IPS-20b (cell line): ENCODE data around the gene LIPI.

Experiments used
- H3K27ac ChIP-seq: one replicate; pipeline ENCODE4 v1.5.1; 2013; ENCODE audit warnings: low read length
- H3K27me3 ChIP-seq: 2 replicates; pipeline ENCODE4 v1.6.1; 2013; ENCODE audit warnings: mild to moderate bottlenecking, low read length, inconsistent platforms; ENCODE audit not compliant: insufficient read depth
- H3K36me3 ChIP-seq: 2 replicates; pipeline ENCODE4 v1.6.1; 2013; ENCODE audit warnings: low read depth, mild to moderate bottlenecking, inconsistent platforms, low read length, moderate library complexity; ENCODE audit not compliant: insufficient read depth
- H3K4me1 ChIP-seq: 2 replicates; pipeline ENCODE4 v1.6.1; 2013; ENCODE audit warnings: mild to moderate bottlenecking, control low read depth, inconsistent platforms, low read length, moderate library complexity; ENCODE audit not compliant: insufficient read depth
- H3K4me3 ChIP-seq: 2 replicates; pipeline ENCODE4 v1.5.1; 2013; ENCODE audit warnings: mild to moderate bottlenecking, low read length, inconsistent platforms
- H3K9ac ChIP-seq: 2 replicates; pipeline ENCODE4 v1.6.1; 2013; ENCODE audit warnings: low read depth, mild to moderate bottlenecking, inconsistent platforms, low read length, moderate library complexity
- H3K9me3 ChIP-seq: 2 replicates; pipeline ENCODE4 v1.6.1; 2013; ENCODE audit warnings: mild to moderate bottlenecking, low read depth, low read length, inconsistent platforms; ENCODE audit not compliant: insufficient read depth

The LIPI gene

GRCh38 chr21:14086553-14086952 is 124.2 kb downstream of the LIPI start:
- H3K27ac ChIP-seq = no peak overlapping the region
- H3K9me3 ChIP-seq = no peaks in the 10 kb centered on the region
- no peak overlapping the region for H3K4me3 ChIP-seq
- no peak overlapping the region for H3K9ac ChIP-seq
- H3K4me1 ChIP-seq = no peaks in the 10 kb centered on the region
- no peaks in the 10 kb centered on the region for H3K27me3 ChIP-seq
- H3K36me3 ChIP-seq = peaks cover 25% of the 10 kb centered on the region; the same call in 1 of the 2 replicates

DNA sequence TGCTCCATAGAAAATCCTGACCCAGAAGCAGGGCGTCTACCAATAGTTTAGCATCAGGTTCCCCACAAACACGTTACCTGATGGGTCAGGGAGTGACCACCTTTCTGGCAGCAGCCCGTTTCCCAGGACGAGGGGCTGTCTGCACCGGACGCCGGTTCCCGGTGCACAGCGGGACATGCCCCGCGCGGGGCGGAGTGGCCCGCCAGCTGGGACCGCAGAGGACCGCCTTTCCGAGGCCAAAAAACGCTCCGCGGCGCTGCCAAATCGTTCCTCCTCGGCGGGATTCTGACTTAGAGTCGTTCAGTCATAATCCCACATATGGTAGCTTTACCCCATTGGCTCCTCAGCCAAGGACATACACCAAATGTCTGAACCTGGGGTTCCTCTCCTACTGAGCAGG is 126.1 kb downstream of the LIPI start:
- no peaks in the 10 kb centered on the region for H3K27me3 ChIP-seq
- H3K9ac ChIP-seq = no peak overlapping the region
- no peaks in the 10 kb centered on the region for H3K9me3 ChIP-seq
- no peak overlapping the region for H3K4me3 ChIP-seq
- no peak overlapping the region for H3K27ac ChIP-seq
- peaks cover 13% of the 10 kb centered on the region; the same call in 1 of the 2 replicates for H3K36me3 ChIP-seq
- no peaks in the 10 kb centered on the region for H3K4me1 ChIP-seq

DNA sequence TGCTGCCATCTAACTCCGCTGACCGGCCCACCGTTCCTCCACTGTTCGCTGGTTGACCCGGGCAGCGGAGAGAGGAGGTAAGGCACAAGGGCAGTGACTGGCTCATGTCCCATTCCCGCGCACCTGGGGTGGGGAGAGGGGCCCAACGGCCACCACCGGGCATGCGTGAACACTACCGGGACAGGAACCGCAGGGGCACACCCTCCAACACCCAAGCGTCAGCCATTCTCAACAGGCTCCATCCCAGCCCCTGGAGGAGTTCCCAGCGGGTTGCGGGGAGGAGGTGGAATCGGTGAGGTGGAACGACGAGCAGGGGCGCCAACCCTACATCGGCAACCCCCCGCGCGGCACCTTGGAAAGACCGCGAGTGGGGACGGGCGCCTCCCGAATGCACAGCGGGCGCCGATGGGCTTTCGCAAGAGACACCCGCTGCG is 126.7 kb downstream of the LIPI start:
- Histone ChIP-seq H3K27me3 (no peaks in the 10 kb centered on the region), H3K9ac (no peak overlapping the region), H3K27ac (no peak overlapping the region), H3K4me3 (no peak overlapping the region), H3K36me3 (peaks cover 11% of the 10 kb centered on the region; the same call in 1 of the 2 replicates), H3K4me1 (no peaks in the 10 kb centered on the region), H3K9me3 (no peaks in the 10 kb centered on the region)

DNA sequence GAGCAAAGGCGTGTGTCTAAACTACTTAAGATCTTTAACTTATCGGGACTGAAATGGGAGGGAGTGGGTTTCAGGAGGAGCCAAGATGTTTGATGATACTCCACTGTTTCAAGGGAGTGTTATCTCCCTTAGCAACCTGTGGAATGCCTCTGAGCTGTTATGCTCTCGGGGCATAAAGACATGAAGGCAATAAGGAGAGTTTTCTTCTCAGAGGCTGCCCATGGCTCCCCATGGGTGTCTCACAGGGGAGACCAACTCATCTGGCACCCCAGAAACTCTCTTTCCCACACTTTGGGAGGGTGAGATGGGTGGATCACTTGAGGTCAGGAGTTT is 130.0 kb downstream of the LIPI start:
- Histone ChIP-seq H3K27ac (no peak overlapping the region), H3K9ac (no peak overlapping the region), H3K36me3 (peaks cover 10% of the 10 kb centered on the region; the same call in 1 of the 2 replicates), H3K4me1 (no peaks in the 10 kb centered on the region), H3K4me3 (no peak overlapping the region), H3K27me3 (no peaks in the 10 kb centered on the region), H3K9me3 (no peaks in the 10 kb centered on the region)

- Histone ChIP-seq H3K27ac (no peak overlapping the region), H3K9ac (no peak overlapping the region), H3K36me3 (peaks cover 10% of the 10 kb centered on the region; the same call in 1 of the 2 replicates), H3K9me3 (no peaks in the 10 kb centered on the region), H3K4me3 (no peak overlapping the region), H3K27me3 (no peaks in the 10 kb centered on the region), H3K4me1 (no peaks in the 10 kb centered on the region)
Measured at GRCh38 chr21:14080040-14080763, 130.6 kb downstream of the LIPI start.

DNA sequence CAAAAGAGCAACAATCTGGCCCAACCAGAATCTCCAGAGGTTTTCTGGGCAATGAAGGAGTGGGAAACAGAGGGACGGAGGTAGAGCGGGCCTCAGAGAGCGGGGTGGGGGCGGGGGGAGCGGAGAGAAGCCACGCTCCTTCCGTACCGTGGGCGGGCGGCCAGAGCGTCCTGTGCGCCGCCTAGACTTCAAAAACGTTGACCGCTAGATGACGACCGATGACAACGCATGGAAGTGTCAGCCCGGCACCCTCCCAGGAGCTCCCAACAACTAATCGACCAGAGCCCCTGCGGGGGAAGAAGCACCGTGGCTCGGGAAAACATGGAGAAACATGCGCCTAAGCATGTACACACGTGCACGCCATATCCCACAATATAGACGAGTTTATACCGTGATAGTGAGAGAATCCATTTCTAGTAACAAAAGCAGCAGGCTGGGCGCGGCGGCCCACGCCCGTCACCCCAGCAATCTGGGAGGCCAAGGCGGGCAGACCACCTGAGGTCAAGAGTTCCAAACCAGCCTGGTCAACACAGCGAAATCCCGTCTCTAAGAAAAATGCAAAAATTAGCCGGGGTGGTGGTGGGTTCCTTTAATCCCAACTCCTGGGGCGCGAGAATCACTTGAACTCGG is 131.9 kb downstream of the LIPI start:
- Histone ChIP-seq H3K4me3 (no peak overlapping the region), H3K27ac (no peak overlapping the region), H3K9me3 (no peaks in the 10 kb centered on the region), H3K36me3 (peaks cover under 1% of the 10 kb centered on the region; the same call in 1 of the 2 replicates), H3K4me1 (no peaks in the 10 kb centered on the region), H3K27me3 (no peaks in the 10 kb centered on the region), H3K9ac (no peak overlapping the region)

GRCh38 chr21:14076143-14076806 is 134.5 kb downstream of the LIPI start:
- no peaks in the 10 kb centered on the region for H3K27me3 ChIP-seq
- no peaks in the 10 kb centered on the region for H3K9me3 ChIP-seq
- H3K36me3 ChIP-seq = no peaks in the 10 kb centered on the region; the same call in 1 of the 2 replicates
- no peak overlapping the region for H3K27ac ChIP-seq
- H3K4me3 ChIP-seq = no peak overlapping the region
- H3K4me1 ChIP-seq = no peaks in the 10 kb centered on the region
- H3K9ac ChIP-seq = no peak overlapping the region

DNA sequence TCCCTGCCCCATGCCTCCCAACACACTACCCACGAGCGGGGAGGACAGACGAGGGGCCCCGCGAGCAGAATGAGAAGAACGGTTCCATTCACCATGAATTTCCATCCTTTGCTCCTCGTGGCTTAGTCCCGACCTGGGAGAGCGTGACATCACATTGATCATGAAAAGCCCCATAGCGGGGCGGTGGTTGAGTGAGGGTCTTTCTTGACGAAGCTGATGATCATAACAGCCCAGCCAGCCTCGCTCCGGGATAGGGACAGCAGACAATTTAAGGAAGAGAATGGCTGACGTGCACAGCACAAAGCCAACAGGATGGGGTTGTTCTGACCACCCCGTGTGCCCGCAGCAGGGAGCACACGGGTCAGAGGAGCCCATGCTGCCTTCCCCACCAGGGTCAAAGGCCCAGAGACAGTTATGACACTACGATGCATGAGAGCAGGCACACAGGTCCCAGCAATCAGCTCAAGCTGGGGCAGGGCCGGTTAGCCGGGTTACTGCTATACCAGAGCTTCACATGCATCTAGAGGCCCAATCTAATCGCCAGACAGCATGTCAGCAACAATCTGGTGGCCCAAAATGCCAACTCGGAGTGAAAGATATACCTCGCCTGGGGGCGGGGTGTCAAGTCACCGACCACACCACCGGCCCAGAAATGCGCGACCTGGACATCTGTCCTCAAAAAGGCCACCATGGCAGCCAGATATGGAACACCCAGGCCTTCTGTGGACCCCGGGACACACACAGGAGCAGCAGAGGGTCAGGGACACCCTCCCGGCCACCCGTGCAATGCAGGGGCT is 135.2 kb downstream of the LIPI start:
- H3K27ac ChIP-seq = no peak overlapping the region
- H3K9ac ChIP-seq = no peak overlapping the region
- no peaks in the 10 kb centered on the region for H3K4me1 ChIP-seq
- H3K36me3 ChIP-seq = no peaks in the 10 kb centered on the region; the same call in 1 of the 2 replicates
- no peaks in the 10 kb centered on the region for H3K27me3 ChIP-seq
- H3K9me3 ChIP-seq = no peaks in the 10 kb centered on the region
- H3K4me3 ChIP-seq = no peak overlapping the region

GRCh38 chr21:14074177-14074576 is 136.6 kb downstream of the LIPI start:
- Histone ChIP-seq H3K27ac (no peak overlapping the region), H3K4me1 (no peaks in the 10 kb centered on the region), H3K27me3 (no peaks in the 10 kb centered on the region), H3K9me3 (no peaks in the 10 kb centered on the region), H3K9ac (no peak overlapping the region), H3K4me3 (no peak overlapping the region), H3K36me3 (no peaks in the 10 kb centered on the region; the same call in 1 of the 2 replicates)

DNA sequence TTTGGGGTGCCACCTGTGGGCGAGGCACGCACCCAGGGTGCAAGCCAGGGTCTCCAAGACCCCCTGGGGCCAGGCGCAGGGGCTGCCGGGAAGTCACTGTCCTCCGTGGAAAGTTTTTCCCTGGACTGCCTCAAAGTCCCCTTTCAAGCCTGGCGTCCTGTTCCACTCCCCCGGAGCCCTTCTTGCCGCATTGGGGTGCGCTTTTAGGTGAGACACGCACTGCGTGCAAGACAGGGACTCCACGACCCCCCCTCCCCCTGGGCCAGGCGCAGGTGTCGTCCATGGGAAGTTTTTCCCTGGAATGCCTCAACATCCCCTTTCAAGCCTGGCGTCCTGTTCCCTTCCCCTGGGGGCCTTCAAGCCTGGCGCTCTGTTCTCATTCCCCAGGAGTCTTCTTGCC is 137.1 kb downstream of the LIPI start:
- Histone ChIP-seq H3K27me3 (no peaks in the 10 kb centered on the region), H3K9ac (no peak overlapping the region), H3K9me3 (no peaks in the 10 kb centered on the region), H3K4me1 (no peaks in the 10 kb centered on the region), H3K4me3 (no peak overlapping the region), H3K36me3 (no peaks in the 10 kb centered on the region; the same call in 1 of the 2 replicates), H3K27ac (no peak overlapping the region)

GRCh38 chr21:14072761-14073535 is 137.8 kb downstream of the LIPI start:
- H3K9me3 ChIP-seq = no peaks in the 10 kb centered on the region

More at GRCh38 chr21:14072761-14073535, 137.8 kb downstream of the LIPI start:
- Histone ChIP-seq H3K27ac (no peak overlapping the region), H3K4me1 (no peaks in the 10 kb centered on the region), H3K9ac (no peak overlapping the region), H3K27me3 (no peaks in the 10 kb centered on the region), H3K36me3 (no peaks in the 10 kb centered on the region; the same call in 1 of the 2 replicates), H3K4me3 (no peak overlapping the region)
